Measurements from ENCODE around the gene SLC44A4.
"Not testable (repeated sequence)": the region's sequence is repeated elsewhere in the genome, so short reads cannot be mapped to it uniquely, and the experiment has no call there.

SLC44A4 gene

GRCh38 chr6:31864818-31865204 is 14.0 kb downstream of the SLC44A4 start:
- 0 out of 2 replicates have a peak, but pooled peaks cover 2% of the 10 kb centered on the region for H3K36me3 ChIP-seq

GRCh38 chr6:31864123-31864562 is 14.7 kb downstream of the SLC44A4 start:
- not testable (repeated sequence) for H3K27me3 ChIP-seq, H3K36me3 ChIP-seq, H3K4me1 ChIP-seq, DNase-seq, H3K9me3 ChIP-seq
- H3K4me3 ChIP-seq (ENCODE audit: low read depth, low read length) = peak overlapping the region; percentile 74

More at GRCh38 chr6:31864818-31865204, 14.0 kb downstream of the SLC44A4 start:
- DNase-seq = no peak
- H3K4me1 ChIP-seq = no peaks in the 10 kb centered on the region
- no peak overlapping the region for H3K4me3 ChIP-seq (ENCODE audit: low read depth, low read length)
- no peak for TF ChIP-seq CTCF (IDR thresholded peaks at IDR 0.05; ENCODE audit: low read depth, low read length)
- no peaks in the 10 kb centered on the region for H3K9me3 ChIP-seq
- no peaks in the 10 kb centered on the region for H3K27me3 ChIP-seq

- Histone ChIP-seq H3K4me3 (ENCODE audit: low read depth, low read length) (peak within 1 kb of the TSS; percentile 76), H3K27me3 (no peaks in the 10 kb centered on the region), H3K9me3 (no peaks in the 10 kb centered on the region), H3K36me3 (0 out of 2 replicates have a peak, but pooled peaks cover 3% of the 10 kb centered on the region), H3K4me1 (no peaks in the 10 kb centered on the region)
- no peak for TF ChIP-seq CTCF (IDR thresholded peaks at IDR 0.05; ENCODE audit: low read depth, low read length)
- peak; percentile 100 for DNase-seq
Measured at GRCh38 chr6:31862344-31863235, 16.2 kb downstream of the SLC44A4 start, which contains the start of gene NEU1. NEU1 (minus strand) TSS chr6:31862821; CDS start chr6:31862776, 45 bp downstream.

GRCh38 chr6:31861919-31862343 is 16.9 kb downstream of the SLC44A4 start:
- TF ChIP-seq CTCF (IDR thresholded peaks at IDR 0.05; ENCODE audit: low read depth, low read length) = no peak
- Histone ChIP-seq H3K4me1 (no peaks in the 10 kb centered on the region), H3K4me3 (ENCODE audit: low read depth, low read length) (peak overlapping the region; percentile 76), H3K9me3 (no peaks in the 10 kb centered on the region), H3K27me3 (no peaks in the 10 kb centered on the region), H3K36me3 (0 out of 2 replicates have a peak, but pooled peaks cover 3% of the 10 kb centered on the region)
- DNase-seq = no peak

GRCh38 chr6:31861150-31861549 is 17.6 kb downstream of the SLC44A4 start:
- no peak overlapping the region for H3K4me3 ChIP-seq (ENCODE audit: low read depth, low read length)
- 0 out of 2 replicates have a peak, but pooled peaks cover 3% of the 10 kb centered on the region for H3K36me3 ChIP-seq
- no peaks in the 10 kb centered on the region for H3K4me1 ChIP-seq
- no peaks in the 10 kb centered on the region for H3K27me3 ChIP-seq
- no peak for DNase-seq
- no peak for TF ChIP-seq CTCF (IDR thresholded peaks at IDR 0.05; ENCODE audit: low read depth, low read length)
- H3K9me3 ChIP-seq = no peaks in the 10 kb centered on the region

GRCh38 chr6:31860349-31860748 is 18.4 kb downstream of the SLC44A4 start:
- no peaks in the 10 kb centered on the region for H3K27me3 ChIP-seq
- no peak for TF ChIP-seq CTCF (IDR thresholded peaks at IDR 0.05; ENCODE audit: low read depth, low read length)
- no peaks in the 10 kb centered on the region for H3K9me3 ChIP-seq
- H3K4me1 ChIP-seq = no peaks in the 10 kb centered on the region
- H3K36me3 ChIP-seq = 0 out of 2 replicates have a peak, but pooled peaks cover 3% of the 10 kb centered on the region
- DNase-seq = no peak
- H3K4me3 ChIP-seq (ENCODE audit: low read depth, low read length) = no peak overlapping the region
